GM12873 (cell line): ENCODE results near the gene WBP2NL.

Experiments used
- TF ChIP-seq, protein P1 (sequence below): IDR thresholded peaks from 2 replicates; pipeline ENCODE4 v1.5.1; 2012; ENCODE audit warnings: low read depth, mild to moderate bottlenecking, moderate library complexity, low read length, control low read depth; ENCODE audit not compliant: insufficient read depth; ENCODE audit errors: missing control alignments

Gene WBP2NL

GRCh38 chr22:42018224-42018623, 19.6 kb downstream of the WBP2NL start:
- TF ChIP-seq, protein P1, sequence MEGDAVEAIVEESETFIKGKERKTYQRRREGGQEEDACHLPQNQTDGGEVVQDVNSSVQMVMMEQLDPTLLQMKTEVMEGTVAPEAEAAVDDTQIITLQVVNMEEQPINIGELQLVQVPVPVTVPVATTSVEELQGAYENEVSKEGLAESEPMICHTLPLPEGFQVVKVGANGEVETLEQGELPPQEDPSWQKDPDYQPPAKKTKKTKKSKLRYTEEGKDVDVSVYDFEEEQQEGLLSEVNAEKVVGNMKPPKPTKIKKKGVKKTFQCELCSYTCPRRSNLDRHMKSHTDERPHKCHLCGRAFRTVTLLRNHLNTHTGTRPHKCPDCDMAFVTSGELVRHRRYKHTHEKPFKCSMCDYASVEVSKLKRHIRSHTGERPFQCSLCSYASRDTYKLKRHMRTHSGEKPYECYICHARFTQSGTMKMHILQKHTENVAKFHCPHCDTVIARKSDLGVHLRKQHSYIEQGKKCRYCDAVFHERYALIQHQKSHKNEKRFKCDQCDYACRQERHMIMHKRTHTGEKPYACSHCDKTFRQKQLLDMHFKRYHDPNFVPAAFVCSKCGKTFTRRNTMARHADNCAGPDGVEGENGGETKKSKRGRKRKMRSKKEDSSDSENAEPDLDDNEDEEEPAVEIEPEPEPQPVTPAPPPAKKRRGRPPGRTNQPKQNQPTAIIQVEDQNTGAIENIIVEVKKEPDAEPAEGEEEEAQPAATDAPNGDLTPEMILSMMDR = no peak

GRCh38 chr22:42021571-42021970, 23.0 kb downstream of the WBP2NL start:
- TF ChIP-seq, protein P1 = no peak

GRCh38 chr22:42022162-42022847, 23.7 kb downstream of the WBP2NL start:
- TF ChIP-seq, protein P1 = no peak

- TF ChIP-seq, protein P1 = no peak
Measured at GRCh38 chr22:42025421-42025820, 26.8 kb downstream of the WBP2NL start.

DNA sequence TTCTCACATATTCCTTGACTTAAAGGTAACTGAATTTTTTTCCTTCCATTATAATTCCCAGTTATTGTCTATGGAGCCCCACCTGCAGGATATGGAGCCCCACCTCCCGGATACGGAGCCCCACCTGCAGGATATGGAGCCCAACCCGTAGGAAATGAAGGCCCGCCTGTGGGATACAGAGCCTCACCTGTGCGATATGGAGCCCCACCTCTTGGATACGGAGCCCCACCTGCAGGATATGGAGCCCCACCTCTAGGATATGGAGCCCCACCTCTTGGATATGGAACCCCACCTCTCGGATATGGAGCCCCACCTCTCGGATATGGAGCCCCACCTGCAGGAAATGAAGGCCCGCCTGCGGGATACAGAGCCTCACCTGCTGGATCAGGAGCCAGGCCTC, 28.1 kb downstream of the WBP2NL start:
- TF ChIP-seq, protein P1 = no peak

GRCh38 chr22:42033263-42034181, 34.9 kb downstream of the WBP2NL start:
- TF ChIP-seq, protein P1 = no peak

DNA sequence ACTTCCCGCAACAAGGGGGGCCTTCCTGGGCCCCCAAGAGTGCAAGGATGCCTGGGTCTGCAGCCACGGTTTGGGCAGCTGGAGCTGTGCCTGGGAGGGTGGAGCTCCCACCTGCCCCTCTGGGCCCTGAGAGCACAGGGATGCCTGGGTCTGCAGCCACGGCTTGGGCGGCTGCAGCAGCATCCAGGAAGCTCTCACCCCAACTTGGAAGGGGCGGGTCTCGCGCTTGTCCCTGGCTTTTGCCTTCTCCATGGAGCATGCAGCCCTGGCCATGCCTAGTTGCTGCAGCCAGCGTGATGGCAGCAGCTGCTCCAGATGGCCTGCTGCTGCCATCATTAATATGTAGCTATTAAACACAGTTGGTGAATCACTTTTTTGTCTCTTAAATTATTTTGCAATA, 36.7 kb downstream of the WBP2NL start:
- TF ChIP-seq, protein P1 = no peak
